Erythroblast (primary cell): ENCODE data around the gene EPHB3.

Experiments
- GATA1 ChIP-seq: IDR thresholded peaks from 2 replicates; pipeline ENCODE4 v1.6.1; 2011; ENCODE audit warnings: low read depth, mild to moderate bottlenecking, control low read depth, low read length, moderate library complexity
- POLR2A ChIP-seq: IDR thresholded peaks from 2 replicates; pipeline ENCODE4 v1.6.1; 2011; ENCODE audit warnings: mild to moderate bottlenecking, low read length

- TF ChIP-seq POLR2A (no peak), GATA1 (no peak)
Observed at GRCh38 chr3:184572633-184573270, 11.2 kb downstream of the EPHB3 start.
